GM21576 (cell line): ENCODE results near the gene MAB21L2.

Source experiments
- ATAC-seq: cut with Tn5 transposase; IDR thresholded peaks from one replicate; pipeline ENCODE4 v1.9.1; 2021; ENCODE audit warnings: mild to moderate bottlenecking, moderate library complexity; ENCODE audit not compliant: unreplicated experiment

Gene MAB21L2

GRCh38 chr4:150600812-150601445, 19.0 kb downstream of the MAB21L2 start:
- no peak for ATAC-seq

- no peak for ATAC-seq
These were observed 27.2 kb downstream of the MAB21L2 start for GRCh38 chr4:150609131-150609530.

DNA sequence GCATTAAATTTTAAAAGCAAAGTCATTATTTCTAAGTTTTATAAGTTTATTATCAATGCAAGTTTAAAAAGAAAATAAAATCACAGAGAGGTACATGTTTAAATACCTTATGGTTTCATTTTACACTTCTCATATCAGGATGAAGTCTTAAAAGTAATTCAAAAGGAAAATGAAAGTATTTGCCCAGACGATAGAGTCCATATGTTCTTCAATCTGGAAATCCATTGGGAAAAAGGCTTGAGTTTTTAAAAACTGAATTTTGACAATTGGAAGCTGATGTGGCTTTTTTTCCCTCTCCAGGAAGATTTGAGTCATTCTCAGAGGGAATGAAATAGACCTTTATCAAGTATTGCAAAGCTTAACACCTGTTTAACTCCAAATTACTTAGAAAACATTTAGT, 37.1 kb downstream of the MAB21L2 start:
- no peak for ATAC-seq

GRCh38 chr4:150624055-150624454, 42.1 kb downstream of the MAB21L2 start:
- ATAC-seq: no peak

- ATAC-seq: no peak
These were observed 43.1 kb downstream of the MAB21L2 start for GRCh38 chr4:150625033-150625432.

- no peak for ATAC-seq
These were observed 46.1 kb downstream of the MAB21L2 start for GRCh38 chr4:150628073-150628472.

DNA sequence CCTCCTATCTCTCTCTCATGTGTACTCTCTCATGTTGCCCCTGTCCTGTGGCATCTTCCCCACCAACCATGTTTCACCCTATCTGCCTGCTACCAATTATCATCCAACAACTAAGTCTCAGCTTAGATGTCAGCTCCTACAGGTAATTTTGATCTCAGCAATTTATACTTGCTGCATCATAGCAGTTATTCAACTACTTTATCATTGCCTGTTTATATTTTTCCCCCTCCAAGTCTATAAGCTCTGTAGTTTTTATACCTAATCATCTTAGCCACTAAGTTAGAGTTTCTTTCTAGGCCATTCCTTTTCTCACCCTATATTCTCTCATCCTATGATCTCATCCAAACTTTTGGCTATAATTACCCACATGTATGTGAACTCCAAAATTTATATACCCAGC, 50.7 kb downstream of the MAB21L2 start:
- ATAC-seq: no peak
